ENCODE measurements around the gene USP10.

- TF ChIP-seq PRDM1 (tag by site-specific recombination; IDR thresholded peaks at IDR 0.05): no peak
- no peak for TF ChIP-seq CTCF (tag by site-specific recombination; IDR thresholded peaks at IDR 0.05)
- TF ChIP-seq ZSCAN18 (tag by site-specific recombination; IDR thresholded peaks at IDR 0.05): no peak
These were observed 81.0 kb downstream of the USP10 start for GRCh38 chr16:84780544-84781376.

Data from HEK293 (cell line).